G401 (cell line): ENCODE results near the gene HERPUD2. TPM values are rescaled to one million over a fixed set of nuclear protein-coding genes. Genes with fewer than 3 reads are reported as not detected.
A peak's percentile ranks its signal among the peaks of the same experiment; 100 is the strongest.
"Not testable (repeated sequence)": the region's sequence is repeated elsewhere in the genome, so short reads cannot be mapped to it uniquely, and the experiment has no call there.

ENCODE experiments used
- DNase-seq: peaks from one replicate; pipeline ENCODE4 v3.0.0-alpha.2; 2015; ENCODE audit warnings: low spot score
- in situ Hi-C: cut with HindIII; loops from 2 replicates; pipeline ENCODE4 v1.10.0; 2016; ENCODE audit warnings: low sequenced_read_pairs, mixed read lengths
- total RNA-seq: library from RNA; depleted of rRNA; stranded (reverse); fragments of >200 nt; shearing (Covaris generic); gene quantifications from 2 replicates; pipeline ENCODE4 v1.2.3, GENCODE V29; 2014

The HERPUD2 gene
- total RNA-seq, 1 experiment from 2014 or later, result 30.0 TPM

DNA sequence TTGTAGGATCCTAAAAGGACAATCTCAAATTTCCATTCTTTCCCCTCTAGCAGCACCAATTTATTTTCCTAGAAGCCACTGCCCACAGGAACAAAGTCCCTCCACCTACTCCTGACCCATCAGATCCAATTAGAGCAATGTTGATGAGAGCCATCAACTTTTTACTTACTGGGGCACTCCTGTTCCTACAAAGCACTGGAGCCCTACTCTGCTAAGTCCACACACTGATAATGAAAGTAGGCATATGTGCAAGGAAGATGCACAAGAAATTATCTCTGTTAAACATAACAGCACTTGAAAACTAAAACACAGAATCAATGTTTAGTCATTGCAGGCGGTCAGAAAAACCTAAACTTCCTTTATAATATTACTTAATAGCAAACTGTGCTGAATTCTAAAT, 3.6 kb downstream of the HERPUD2 start:
- in situ Hi-C loops, result no loop called here
- no peak for DNase-seq

- in situ Hi-C loops, DNase-seq: not testable (repeated sequence)
Measured at GRCh38 chr7:35690614-35691013, 4.3 kb downstream of the HERPUD2 start.

DNA sequence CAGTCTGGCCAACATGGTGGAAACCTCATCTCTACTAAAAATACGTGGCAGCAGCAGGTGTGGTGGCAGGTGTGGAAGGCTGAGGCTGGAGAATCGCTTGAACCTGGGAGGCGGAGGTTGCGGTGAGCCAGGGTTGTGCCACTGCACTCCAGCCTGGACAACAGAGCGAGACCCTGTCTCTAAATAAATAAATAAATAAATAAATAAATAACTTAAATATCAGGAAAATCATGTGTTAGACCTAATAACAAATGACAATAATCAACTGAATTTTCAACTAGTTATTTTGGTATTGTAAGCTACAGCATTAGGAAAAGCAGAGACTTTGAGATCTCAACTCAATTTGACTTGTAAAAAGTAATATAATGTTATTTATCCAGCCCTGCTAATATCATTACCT, 9.2 kb downstream of the HERPUD2 start:
- no peak for DNase-seq
- in situ Hi-C loops, result no loop called here

GRCh38 chr7:35681231-35682029, 13.5 kb downstream of the HERPUD2 start:
- DNase-seq, result no peak
- in situ Hi-C loops, result no loop called here

DNA sequence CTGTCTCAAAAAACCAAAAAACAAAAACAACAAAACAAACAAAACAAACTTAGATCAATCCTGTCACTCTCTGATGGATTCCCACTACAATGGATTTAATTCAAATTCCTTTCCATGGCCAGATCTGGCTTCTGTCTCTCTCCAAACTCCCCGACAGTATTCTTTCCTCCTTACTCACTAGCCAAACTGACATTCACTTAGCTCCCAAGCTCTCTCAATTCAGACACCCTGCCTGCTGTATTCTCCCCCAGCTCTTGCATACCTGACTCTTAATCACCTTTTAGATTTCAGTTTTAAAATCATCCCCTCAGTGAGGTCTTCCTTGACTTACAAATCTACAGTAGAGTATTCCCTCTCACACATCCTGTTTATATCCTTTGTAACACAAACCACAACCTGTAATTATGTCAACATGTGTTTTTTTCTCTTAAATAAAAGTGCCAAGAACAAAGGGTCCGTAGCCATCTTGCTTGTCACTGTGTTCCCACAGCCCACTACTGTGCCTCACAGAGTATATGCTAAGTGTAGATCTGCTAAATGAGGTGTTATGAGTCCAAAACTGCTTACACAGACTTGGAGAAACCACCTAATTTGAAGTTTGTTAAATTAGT, 14.4 kb downstream of the HERPUD2 start:
- DNase-seq, result no peak
- in situ Hi-C loops, result no loop called here

DNA sequence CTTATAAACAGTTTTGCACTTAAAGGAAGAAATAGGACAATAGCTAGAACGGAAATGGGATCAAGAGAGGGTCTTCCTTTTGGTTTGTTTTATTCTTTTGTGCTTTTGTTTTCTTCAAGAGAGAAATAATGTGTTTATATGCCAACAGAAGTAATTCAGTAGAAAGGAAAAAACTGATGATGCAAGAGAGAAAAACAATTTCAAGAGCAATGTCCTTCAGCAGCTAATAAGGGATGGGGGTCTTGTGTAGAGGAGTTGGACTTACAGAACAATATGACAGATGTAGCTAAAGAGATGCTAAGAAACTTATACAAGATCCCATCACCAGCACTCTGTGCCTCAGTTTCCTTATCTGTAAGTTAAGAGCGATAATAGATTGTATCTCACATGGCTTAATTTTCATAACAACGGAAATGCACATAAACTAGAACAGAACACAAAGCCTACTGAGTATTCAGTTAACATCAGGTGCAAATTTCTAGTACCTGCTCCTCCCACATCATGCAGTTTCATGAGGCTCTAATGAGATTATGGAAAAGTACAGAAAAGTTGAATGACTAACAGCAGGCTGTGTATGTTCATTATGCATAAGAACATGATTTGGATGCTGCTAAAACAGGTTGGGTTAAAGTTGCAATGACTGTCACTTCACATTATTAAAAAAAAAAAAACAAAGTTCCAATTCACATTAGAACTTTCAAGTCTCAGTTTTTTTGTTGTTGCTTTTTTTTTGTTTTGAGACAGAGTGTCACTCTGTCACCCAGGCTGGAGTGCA, 17.2 kb downstream of the HERPUD2 start:
- in situ Hi-C loops, result no loop called here
- no peak for DNase-seq

GRCh38 chr7:35676211-35676610, 18.7 kb downstream of the HERPUD2 start:
- DNase-seq, result no peak
- in situ Hi-C loops, result no loop called here

- in situ Hi-C loops, result no loop called here
Measured at GRCh38 chr7:35670856-35671569, 23.9 kb downstream of the HERPUD2 start.

DNA sequence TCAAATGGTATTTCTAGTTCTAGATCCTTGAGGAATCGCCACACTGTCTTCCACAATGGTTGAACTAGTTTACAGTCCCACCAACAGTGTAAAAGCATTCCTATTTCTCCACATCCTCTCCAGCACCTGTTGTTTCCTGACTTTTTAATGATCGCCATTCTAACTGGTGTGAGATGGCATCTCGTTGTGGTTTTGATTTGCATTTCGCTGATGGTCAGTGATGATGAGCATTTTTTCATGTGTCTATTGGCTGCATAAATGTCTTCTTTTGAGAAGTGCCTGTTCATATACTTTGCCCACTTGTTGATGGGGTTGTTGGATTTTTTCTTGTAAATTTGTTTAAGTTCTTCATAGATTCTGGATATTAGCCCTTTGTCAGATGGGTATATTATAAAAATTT, 34.5 kb downstream of the HERPUD2 start:
- in situ Hi-C loops, DNase-seq: not testable (repeated sequence)

More at GRCh38 chr7:35670856-35671569, 23.9 kb downstream of the HERPUD2 start:
- no peak for DNase-seq

GRCh38 chr7:35658606-35659201, 36.2 kb downstream of the HERPUD2 start:
- DNase-seq, result no peak
- in situ Hi-C loops, result no loop called here

DNA sequence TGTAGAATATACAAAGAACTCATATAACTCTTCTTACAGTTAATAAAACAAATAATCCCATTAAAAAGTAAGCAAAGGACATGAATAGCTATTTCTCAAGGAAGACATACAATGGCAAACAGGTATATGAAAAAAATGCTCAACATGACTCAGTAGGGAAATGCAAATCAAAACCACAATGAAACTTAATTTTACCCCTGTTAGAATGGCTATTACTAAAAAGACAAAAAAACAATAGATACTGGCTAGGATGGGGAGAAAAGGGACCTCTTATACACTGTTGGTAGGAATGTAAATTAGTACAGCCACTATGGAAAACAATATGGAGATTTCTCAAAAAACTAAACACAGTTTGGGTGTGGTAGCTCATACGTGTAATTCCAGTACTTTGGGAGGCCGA, 37.8 kb downstream of the HERPUD2 start:
- no peak for DNase-seq
- in situ Hi-C loops, result no loop called here

DNA sequence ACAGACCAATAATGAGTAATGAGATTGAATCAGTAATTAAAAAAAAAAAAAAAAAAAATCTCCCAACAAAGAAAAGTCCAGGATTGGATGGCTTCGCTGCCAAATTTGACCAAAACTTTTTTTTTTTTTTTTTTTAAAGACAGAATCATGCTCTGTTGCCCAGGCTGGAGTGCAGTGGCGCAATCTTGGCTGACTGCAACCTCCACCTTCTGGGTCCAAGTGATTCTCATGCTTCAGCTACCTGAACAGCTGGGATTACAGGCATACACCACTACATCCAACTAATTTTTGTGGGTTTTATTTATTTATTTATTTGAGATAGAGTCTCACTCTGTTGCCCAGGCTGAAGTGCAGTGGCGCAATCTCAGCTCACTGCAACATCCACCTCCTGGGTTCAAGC, 40.4 kb downstream of the HERPUD2 start:
- in situ Hi-C loops, DNase-seq: not testable (repeated sequence)

DNA sequence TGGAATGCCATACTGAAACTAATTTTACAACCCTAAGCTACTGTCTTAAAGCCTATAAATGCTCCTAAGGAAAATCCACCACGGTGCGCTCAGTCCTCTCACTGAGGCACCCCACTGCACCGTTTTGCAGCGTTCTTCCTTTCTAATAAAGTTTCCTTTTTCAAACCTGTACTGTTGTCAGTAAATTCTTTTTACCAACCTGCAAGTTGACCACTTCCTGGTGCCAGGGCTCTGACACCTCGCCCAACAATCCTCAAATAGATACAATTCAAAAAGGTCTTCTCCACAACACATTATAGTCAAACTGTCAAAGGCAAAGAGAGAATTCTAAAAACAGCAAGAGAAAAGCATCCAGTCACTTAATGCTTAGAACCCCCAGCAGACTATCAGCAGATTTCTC, 42.8 kb downstream of the HERPUD2 start:
- DNase-seq, result no peak
- in situ Hi-C loops, result no loop called here

DNA sequence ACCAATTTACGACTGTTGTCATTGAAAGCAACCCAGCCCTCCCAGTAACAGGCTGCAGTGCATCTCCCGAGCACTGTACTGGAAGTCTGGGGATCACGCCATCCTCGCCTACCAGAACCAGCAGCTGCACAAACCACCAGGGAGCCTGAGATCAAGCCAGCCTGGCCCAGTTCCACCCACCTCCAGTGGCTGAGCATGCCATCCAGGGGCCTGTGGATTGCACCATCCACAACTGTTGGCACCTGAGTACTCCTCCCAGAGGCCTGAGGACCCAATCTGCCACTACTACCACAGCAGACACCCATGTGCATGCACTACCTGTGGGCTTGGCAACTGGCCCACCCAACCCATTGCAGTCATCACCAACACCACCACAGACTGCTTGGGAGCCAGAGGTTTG, 44.2 kb downstream of the HERPUD2 start:
- in situ Hi-C loops, result no loop called here
- DNase-seq, result no peak

DNA sequence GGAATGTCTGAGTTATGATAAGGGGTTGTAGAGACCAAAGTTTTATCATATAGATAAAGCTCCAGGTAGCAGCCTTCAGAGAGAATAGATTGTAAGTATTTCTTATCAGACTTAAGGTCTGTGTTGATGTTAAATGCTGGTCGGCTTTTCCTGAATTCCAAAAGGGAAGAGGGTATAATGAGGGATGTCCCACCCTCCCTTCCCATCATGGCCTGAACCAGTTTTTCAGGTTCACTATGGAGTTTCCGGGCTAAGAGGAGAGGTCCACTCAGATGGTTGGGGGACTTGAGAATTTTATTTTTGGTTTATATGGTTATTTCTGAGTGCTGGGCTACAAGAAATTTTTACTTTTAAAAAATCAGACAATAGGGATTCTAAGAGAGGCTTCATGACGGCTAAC, 45.2 kb downstream of the HERPUD2 start:
- no peak for DNase-seq
- in situ Hi-C loops, result no loop called here

DNA sequence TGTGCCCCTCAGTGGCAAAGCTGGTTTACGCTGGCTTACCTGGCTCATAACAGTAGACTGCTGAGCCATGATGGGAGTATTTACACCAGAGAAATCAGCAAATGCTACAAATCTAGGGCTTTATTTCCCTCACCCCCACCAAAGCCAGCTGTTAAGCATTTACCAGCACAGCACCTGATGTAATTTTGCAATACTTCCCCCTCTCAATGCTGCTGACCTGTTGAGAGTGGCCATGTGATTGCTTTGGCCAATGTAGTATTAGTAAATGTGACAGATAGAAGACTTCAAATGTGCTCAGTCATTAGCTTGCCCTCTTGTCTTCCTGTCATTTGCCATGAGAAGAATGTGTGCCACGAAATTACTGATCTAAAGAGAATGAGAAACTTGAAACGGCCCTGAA, 46.6 kb downstream of the HERPUD2 start:
- in situ Hi-C loops, result no loop called here
- peak; percentile 14 for DNase-seq

GRCh38 chr7:35647171-35647574, 47.8 kb downstream of the HERPUD2 start:
- in situ Hi-C loops, result no loop called here
- DNase-seq, result peak; percentile 81

DNA sequence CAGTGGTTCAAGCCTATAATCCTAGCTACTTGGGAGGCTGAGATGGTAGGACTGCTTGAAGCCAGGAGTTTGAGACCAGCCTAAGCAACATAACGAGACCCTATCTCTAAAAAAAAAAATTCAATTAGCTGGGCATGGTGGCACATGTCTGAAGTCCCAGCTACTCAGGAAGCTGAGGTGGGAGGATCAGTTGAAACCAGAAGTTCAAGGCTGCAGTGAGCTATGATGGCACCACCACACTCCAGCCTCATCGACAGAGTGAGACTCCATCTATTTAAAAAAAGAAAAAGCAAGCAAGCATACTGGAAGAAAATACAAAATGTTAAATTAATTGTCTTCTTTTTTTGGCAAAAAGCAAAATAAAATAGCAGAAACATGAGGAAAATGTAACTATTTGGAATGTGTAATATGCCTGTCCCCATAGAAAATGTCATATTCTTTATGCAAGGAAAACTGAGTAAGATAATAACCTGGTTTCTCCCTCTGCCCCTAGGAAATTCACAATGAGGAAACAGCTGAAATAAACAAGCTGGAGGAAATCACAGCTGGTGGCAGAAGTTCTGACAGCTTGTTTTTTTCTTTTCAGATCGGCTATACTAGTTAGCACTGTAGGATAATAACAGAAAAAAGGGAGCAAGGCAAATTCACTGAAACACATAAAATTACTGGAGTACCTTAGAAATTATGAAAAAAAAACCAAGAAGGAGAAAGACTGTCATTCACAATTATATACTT, 48.5 kb downstream of the HERPUD2 start:
- no peak for DNase-seq
- in situ Hi-C loops, result no loop called here

- in situ Hi-C loops, result no loop called here
- DNase-seq, result no peak
Measured at GRCh38 chr7:35645691-35646090, 49.2 kb downstream of the HERPUD2 start.
